Right hindlimb (tissue), 1 donor: ENCODE measurements around the gene TRIM38.
"Not testable (repeated sequence)": the region's sequence is repeated elsewhere in the genome, so short reads cannot be mapped to it uniquely, and the experiment has no call there.

Experiments
- DNase-seq: peaks from one replicate; pipeline ENCODE4 v3.0.0-alpha.2; 2018

The TRIM38 gene

GRCh38 chr6:26008470-26008869, 45.9 kb downstream of the TRIM38 start:
- DNase-seq: no peak

DNA sequence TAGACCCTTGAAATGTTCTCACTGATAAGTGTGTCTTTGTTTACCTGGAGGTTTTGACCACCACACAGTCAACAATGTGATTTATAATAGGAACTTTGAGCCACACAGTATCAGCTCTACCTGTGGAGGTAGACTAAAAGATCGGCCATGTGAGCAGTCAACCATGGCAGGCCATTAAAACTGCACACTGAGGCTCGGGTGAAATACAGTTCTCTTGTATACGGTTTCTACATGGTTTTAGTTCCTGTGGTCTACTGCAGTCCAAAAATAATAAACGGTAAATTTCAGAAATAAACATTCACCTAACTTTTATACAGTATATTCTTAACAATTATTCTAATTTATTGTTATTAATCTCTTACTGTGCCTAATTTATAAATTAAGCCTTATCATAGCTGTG, 47.2 kb downstream of the TRIM38 start:
- no peak for DNase-seq

- no peak for DNase-seq
These were observed 49.5 kb downstream of the TRIM38 start for GRCh38 chr6:26012061-26012460.

GRCh38 chr6:26014386-26014785, 51.8 kb downstream of the TRIM38 start:
- not testable (repeated sequence) for DNase-seq

DNA sequence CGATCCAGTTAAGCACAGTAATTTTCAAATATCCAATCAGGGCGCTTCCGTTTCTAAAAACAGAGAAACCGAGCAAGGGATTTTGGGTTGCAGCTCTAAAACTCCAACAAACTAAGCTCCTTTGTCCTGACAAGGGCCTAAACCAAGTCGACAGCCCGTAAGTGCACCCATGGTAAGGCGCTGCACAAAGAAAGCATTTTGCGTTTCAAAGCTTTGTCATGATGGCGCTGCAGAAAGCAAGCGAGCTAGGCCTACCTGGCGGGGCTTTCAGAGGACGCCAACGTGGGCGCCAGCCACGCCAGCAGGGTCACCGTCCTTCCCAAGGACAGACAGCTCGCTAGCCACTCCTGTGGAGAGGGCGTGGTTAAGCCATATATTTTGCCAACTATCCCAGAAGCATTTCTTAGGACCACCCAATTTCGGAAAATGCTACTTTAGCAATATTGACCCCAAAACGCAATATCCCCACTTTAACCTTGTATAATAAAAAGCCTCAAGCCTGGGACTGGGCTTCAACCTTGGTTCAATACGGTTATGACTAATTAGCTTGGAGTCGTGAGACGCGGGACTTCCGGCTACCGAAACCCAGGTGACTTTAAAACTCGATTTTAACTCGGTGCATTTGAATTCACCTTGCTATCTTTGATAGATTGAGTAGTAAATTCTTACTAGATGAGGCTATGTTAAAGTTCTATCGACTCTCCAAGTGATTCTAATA, 53.8 kb downstream of the TRIM38 start:
- DNase-seq: peak; percentile 86

GRCh38 chr6:26016963-26017631, 54.5 kb downstream of the TRIM38 start:
- DNase-seq: no peak

- DNase-seq: peak; percentile 91
These were observed 55.0 kb downstream of the TRIM38 start for GRCh38 chr6:26017632-26017966.

GRCh38 chr6:26019261-26019830, 56.7 kb downstream of the TRIM38 start:
- peak; percentile 41 for DNase-seq

DNA sequence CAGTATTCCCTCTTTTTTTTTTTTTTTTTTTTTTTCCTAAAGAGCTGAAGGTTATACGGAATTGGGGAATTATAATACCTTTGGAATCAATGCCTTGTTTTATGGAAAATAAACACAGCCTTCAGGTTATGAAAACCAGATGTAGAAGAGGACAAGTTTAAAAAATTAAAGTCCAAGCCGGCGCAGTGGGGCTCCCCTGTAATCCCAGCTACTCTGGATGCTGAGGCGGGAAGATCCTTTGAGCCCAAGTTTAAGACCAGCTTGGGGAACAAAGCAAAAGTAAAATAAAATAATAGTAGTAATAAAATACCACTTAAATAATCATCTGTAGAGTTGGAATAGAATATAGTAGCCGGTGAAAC, 57.3 kb downstream of the TRIM38 start:
- DNase-seq: no peak

DNA sequence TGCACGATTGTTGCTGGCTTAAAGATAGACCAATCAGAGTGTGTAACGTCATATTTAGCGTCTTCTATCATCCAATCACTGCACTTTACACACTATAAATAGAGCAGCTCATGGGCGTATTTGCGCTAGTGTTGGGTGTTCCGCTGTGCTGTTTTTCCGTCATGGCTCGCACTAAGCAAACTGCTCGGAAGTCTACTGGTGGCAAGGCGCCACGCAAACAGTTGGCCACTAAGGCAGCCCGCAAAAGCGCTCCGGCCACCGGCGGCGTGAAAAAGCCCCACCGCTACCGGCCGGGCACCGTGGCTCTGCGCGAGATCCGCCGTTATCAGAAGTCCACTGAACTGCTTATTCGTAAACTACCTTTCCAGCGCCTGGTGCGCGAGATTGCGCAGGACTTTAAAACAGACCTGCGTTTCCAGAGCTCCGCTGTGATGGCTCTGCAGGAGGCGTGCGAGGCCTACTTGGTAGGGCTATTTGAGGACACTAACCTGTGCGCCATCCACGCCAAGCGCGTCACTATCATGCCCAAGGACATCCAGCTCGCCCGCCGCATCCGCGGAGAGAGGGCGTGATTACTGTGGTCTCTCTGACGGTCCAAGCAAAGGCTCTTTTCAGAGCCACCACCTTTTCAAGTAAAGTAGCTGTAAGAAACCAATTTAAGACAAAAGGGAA, 57.9 kb downstream of the TRIM38 start:
- peak; percentile 90 for DNase-seq

DNA sequence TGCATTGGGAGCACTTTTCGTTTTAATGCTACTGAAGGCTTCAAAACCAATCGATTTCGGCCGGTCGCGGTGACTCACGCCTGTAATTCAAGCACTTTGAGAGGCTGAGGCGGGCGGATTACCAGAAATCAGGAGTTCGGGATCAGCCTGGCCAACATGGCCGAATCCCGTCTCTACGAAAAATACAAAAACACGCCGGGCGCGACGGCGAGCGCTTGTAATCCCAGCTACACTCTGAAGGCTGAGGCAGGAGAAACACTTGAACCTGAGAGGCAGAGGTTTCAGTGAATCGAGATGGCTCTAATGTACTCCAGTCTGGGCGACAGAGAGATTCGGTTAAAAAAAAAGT, 58.4 kb downstream of the TRIM38 start:
- DNase-seq: peak; percentile 81

DNA sequence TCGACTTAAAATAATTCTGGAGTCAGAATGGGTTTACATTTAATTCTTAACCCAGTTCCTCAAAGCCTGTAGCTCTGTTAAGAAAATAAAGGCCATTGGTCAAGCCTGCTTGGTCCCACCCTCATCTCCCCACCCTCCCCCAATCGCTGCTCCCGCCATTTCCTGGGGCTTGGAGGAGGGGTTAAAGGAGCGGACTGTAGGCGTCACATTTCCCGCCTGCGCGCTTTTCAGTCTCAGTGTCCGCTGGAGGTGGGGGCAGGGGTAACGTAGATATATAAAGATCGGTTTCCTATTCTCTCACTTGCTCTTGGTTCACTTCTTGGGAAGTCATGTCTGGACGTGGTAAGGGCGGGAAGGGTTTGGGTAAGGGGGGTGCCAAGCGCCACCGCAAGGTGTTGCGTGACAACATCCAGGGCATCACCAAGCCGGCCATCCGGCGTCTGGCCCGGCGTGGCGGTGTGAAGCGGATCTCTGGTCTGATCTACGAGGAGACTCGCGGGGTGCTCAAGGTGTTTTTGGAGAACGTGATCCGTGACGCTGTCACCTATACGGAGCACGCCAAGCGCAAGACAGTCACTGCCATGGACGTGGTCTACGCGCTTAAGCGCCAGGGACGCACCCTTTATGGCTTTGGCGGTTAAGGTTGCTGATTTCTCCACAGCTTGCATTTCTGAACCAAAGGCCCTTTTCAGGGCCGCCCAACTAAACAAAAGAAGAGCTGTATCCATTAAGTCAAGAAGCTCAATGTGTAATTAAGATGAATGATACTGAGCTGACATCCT, 58.9 kb downstream of the TRIM38 start:
- DNase-seq: peak; percentile 98

DNA sequence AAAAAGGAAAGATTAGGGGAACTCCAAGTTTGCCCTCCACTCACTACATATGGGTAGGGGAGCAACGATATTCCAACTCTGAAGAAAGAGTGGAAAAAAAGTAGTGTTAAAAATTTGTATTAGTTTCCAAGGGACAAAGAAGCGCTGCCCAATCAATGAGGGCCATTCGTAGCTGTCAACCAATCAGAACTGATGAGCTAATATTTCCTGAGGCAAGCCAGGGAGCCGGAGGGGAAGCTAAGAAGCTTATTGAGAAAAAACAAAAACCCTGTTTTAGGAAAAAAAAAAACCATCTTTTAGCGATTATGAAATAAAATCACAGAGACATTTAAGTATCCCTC, 59.5 kb downstream of the TRIM38 start:
- peak; percentile 85 for DNase-seq

DNA sequence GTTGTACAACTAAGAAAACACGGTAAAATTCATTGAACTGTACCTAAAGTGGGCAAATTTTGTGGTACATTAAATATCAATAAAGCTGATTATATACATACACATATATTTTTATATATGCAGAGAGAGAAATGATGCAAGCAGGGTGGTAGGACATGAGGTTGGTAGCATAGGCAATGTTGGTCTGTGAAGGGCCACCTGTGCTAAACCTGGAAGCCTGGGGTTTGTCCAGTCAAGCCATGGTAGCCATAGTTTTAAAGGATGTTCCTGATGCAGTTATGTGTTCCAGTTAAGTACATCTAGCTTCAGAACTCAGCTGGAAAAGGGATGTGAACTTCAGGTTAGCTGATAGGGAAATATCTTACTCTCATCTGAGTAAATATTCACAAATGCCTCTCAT, 60.1 kb downstream of the TRIM38 start:
- no peak for DNase-seq

GRCh38 chr6:26024651-26025046, 62.0 kb downstream of the TRIM38 start:
- no peak for DNase-seq

DNA sequence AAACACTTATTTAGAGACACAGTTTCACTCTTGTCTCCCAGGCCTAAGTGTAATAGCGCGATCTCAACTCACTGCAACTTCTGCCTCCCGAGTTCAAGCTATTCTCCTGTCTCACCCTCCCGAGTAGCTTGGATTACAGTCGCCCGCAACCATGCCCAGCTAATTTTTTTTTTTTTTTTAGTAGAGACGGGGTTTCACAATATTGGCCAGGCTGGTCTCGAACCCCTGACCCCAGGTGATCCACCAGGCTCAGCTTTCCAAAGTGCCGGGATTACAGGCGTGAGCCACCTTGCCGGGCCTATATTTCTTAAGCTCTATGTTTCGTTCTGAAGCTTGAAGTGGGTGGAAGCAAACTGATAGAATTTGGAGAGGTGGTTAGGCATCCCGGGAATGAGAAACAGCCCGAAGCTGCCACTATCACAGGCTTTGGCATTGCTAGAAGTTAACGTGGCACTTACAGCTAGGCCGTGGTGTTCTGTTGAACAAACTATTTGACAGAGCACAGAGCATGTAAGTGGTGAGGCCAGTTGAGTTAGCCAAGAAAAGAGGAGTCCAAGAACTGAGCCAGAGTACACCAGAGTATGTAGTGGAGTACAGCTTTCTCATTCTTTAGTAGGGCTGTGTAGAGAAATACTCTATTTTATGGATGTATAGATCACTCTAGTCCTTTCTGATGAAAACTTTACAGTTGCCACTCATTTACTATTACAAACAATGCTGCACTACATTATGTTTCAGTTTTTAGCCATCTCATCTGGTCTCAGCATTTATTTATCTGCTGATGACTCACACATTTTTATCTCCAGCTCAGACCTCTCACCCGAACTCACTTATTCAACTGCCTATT, 62.7 kb downstream of the TRIM38 start:
- no peak for DNase-seq

DNA sequence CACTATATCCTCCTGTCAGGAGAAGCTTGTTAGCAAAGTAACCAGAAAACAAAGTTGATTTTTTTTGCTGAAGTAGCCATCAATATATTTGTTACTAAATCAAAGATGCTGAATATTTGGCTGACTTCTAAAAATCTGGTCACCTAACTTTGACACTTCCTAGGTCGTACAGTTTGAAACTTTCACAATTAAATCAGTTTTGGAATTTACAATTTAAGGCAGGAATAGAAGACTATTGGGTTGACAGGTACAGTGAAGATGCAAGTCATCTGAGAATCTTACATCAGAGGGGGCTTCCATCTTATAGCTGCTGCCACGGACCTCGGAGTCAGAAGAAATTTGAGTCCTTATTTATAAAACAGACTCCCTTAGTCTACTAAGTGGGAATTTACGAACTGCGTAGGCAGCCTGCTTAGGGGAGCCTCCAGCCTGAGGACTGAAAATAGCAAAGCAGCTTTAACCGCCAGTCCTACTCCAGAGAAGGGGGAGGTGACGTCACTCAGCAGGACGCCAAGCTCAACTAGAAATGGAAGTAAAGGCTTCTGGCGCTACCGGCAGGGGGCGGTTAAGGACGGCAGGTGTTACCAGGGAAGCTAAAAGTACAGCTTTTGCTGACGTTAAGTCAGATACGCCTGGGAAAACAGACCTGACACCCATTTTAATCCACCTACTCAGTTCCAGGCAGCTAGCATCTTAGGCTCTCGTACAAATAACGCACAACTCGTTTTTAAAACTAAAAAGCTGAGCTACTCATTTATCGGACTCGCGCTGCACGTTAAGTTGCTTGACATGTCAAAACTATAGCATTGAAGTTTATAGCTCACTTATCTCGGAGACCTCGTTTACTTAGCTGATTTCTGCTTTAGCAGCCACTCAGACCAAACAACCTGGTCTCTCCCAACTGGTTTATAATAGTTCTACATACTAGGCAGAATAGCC, 63.6 kb downstream of the TRIM38 start:
- peak; percentile 97 for DNase-seq

DNA sequence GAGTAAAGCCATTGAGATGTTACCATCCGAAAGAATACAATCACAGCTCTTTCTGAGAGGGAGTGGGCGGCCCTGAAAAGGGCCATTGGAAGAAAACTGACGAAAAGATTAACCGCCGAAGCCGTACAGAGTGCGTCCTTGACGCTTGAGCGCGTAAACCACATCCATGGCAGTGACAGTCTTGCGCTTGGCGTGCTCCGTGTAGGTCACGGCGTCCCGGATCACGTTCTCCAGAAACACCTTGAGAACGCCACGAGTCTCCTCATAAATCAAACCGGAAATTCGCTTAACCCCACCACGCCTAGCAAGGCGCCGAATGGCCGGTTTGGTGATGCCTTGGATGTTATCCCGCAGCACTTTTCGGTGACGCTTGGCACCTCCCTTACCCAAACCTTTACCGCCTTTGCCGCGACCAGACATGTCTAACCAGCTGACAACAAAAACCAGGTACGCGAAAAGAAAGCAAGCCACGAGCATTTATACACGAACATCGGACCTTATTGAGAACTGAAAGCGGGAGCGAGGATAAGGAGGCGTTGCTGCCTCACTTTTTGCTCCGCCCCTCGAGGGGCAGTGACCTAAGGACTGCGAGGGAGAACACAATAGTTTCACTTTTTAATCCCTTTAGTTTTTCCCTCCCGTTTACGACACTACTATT, 64.4 kb downstream of the TRIM38 start:
- peak; percentile 95 for DNase-seq

- no peak for DNase-seq
These were observed 65.0 kb downstream of the TRIM38 start for GRCh38 chr6:26027491-26028211.

- no peak for DNase-seq
These were observed 65.7 kb downstream of the TRIM38 start for GRCh38 chr6:26028212-26028745.
